DMS 273 treated with DMSO at 0.1 percent for 48 hours (cell line): Measurements from ENCODE around the gene MEMO1.
"Not testable (repeated sequence)": the region's sequence is repeated elsewhere in the genome, so short reads cannot be mapped to it uniquely, and the experiment has no call there.

Experiments used
- DNase-seq: peaks from one replicate; lab custom pipeline; 2025; lab: John Stamatoyannopoulos, UW

The MEMO1 gene

DNA sequence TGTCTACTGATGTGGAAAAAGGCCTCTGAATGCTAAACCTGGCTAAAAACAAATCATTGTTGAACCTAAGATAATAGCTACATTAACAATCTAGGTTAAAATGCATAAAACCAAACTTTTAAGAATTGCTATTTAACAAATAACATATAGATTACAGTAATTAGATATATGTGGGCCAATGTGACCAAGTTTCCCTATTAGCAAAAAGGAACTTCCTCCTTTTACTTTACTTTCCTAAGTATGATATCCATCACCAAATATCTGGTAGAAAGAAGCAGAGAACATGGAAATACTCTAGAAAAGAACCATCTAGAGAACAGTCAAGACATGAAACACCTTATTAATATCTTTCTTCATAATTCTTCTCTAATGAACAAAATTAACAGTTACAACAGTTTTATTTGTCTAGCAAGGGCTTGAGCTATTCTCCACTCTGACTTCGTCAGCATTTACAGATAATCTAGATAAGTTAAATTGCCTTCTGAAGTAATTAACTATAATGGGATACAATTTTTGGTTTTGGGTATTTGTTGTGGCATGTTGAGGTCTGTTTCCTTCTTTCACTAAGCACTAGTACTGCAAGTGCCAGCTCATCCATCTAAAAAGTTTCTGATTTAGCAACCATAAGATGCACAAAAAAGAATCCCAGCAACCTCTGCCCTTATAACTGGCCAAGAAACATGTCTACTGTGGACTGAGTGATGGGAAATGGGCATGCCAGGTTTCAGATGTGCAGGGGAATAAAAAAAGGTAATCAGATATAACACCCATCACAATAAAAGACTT, 53.3 kb downstream of the MEMO1 start:
- no peak for DNase-seq

DNA sequence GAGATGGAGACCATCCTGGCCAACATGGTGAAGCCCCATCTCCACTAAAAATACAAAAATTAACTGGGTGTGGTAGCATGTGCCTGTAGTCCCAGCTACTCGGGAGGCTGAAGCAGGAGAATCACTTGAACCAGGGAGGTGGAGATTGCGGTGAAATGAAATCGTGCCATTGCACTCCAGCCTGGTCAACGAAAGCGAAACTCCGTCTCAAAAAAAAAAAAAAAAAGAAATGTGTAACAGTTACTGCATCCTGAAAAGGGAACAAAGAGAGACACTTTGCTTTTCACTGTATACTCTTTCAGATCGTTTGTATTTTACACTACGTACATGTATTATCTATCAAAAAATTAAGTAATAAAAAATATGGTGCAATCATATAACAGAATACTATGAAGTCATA, 53.9 kb downstream of the MEMO1 start:
- not testable (repeated sequence) for DNase-seq

GRCh38 chr2:31956312-31956711, 54.5 kb downstream of the MEMO1 start:
- DNase-seq, result no peak

DNA sequence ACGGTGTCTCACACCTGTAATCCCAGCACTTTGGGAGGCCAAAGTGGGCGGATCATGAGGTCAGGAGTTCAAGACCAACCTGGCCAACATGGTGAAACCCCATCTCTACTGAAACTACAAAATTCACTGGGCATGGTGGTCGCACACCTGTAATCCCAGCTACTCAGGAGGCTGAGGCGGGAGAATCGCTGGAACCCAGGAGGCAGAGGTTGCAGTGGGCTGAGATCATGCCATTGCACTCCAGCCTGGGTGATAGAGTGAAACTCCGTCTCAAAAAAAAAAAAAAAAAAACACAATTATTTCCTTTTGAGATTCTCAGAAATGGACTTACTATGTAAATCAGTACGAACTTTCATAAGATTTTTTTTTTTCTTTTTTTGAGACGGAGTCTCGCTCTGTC, 57.7 kb downstream of the MEMO1 start:
- not testable (repeated sequence) for DNase-seq

DNA sequence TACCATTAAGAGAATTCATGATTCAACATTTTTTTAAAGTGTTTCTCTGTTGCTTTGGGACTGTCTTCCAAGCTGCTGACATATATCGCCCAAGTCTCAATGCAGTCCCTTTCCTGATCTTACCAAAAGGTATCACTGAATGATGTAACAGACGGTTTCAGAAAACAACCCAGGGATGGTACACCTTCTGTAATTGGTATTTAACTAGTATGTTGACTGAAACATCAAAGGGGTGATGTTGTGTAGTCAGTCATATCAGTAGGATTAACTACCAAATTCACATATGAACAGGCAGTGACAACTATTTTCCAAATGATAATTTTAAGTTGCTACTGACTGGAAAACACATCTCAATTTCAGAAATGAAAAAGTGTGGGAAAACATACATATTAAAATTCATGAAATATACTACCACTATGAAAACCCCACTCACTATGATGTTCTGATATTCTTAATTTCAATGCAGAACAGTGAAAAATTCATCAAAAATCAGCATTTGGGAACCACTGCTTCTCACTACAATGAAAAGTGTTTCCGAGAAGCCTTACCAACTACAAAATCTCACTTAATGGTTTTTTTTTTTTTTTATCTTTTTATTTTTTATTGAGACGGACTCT, 59.8 kb downstream of the MEMO1 start:
- no peak for DNase-seq

- DNase-seq, result no peak
These were observed 62.9 kb downstream of the MEMO1 start for GRCh38 chr2:31947871-31948270.

DNA sequence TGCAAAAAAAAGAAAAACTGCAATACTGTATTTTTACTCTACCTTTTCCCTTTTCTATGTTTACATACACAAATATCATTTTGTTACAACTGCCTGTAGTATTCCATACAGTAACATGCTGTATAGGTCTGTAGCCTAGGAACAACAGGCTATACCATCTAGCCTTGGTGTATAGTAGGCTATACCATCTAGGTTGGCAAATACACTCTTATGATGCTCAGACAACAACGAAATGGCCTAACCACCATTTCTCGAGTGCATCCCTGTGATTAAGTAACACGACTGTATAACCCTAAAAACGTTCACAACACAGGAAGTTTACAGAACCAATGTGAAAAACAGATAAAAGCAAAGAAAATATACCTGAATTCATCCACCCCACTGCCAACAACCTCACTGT, 64.0 kb downstream of the MEMO1 start:
- DNase-seq, result no peak

DNA sequence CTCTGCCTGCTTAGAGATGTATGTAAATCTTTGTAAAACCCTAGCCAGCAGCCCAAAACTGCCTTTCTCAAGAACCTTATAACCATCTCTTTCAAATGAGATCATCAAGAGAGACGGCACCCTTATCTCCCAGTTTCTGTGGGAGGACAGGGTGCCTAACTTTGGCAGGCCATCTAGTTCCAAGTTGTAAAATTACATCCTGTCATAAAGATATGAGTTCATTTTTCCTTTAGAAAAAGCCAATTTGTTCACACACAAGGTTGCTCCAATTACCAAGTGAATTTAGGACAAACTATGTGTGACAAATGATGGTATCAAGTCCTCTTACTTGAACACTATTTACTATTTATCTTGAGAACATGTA, 65.3 kb downstream of the MEMO1 start:
- DNase-seq, result no peak

GRCh38 chr2:31944828-31945571, 65.8 kb downstream of the MEMO1 start:
- no peak for DNase-seq

- no peak for DNase-seq
These were observed 67.1 kb downstream of the MEMO1 start for GRCh38 chr2:31943636-31944225.

- DNase-seq, result no peak
These were observed 69.9 kb downstream of the MEMO1 start for GRCh38 chr2:31940920-31941319.

DNA sequence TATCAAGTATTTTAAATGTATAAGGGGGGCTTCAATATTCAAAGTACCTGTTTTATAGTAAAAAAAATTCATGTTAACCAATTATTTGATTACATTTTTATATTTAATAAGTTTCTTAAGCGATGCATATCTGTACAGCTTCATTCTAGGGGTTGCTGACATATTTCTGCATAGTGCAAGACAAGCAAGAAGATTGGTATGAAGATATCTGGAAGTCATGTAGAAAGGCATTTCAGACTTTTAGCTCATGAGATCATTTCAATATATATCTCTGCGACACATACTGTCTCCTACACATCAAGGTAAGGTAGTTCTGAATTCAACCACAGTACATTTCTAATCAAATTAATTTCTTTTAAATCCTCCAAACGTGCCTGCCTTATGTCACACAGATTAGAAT, 73.1 kb downstream of the MEMO1 start:
- DNase-seq, result no peak

GRCh38 chr2:31935370-31935769, 75.4 kb downstream of the MEMO1 start:
- DNase-seq, result no peak

GRCh38 chr2:31933066-31933465, 77.7 kb downstream of the MEMO1 start:
- no peak for DNase-seq

DNA sequence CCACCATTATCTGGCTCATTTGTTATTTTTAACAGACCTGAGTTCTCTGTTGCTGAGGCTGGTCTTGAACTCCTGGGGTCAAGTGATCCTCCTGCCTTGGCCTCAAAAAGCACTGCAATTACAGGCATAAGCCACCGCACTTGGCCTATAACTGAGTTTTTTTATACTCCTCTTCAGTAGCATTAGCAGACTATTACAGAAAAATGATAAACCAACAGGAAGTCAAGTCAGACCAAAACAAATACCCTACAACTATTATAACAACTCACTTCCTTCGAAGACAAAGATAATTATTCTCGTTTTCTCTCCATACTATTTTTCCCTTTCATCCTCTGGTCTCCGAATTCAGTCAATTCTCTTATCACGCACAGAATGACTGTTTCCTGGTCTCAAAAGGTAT, 78.2 kb downstream of the MEMO1 start:
- no peak for DNase-seq

GRCh38 chr2:31931916-31932315, 78.9 kb downstream of the MEMO1 start:
- DNase-seq, result no peak

DNA sequence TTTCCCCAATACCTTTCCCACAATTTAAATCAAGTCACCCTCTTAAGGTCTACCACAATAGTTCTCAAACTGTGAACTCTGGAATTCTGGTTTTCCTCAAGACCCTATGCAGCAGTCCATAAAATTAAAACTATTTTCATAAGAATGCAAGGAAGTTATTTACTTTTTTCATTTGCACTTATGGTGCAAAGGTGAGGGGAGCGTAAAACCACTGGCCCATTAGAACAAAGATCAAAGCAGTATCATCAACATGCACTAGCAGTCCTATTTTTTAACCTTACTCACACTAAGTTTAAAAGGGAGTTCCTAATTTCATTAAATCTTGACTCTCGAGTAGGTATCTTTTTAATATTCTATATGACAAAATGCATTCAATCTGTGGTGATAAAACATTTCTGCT, 85.3 kb downstream of the MEMO1 start:
- DNase-seq, result no peak

DNA sequence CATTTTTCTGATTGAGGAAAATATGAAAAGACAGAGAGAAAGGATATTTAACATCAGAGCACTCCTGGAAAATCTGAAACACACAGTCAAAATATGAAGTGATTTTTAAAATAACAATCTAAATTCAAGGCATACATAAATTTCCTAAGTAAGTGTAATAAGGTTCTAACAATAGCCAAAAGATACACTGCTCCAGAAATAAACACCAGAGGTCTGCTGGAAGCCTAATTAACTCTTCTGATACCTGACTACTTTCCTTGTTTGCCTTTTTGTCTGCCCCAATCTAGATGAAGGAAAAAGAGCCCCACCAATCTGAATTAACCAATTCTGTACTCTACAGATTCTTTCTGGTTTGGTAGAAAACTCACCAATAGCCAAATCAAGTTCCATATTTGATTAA, 87.1 kb downstream of the MEMO1 start:
- DNase-seq, result no peak

DNA sequence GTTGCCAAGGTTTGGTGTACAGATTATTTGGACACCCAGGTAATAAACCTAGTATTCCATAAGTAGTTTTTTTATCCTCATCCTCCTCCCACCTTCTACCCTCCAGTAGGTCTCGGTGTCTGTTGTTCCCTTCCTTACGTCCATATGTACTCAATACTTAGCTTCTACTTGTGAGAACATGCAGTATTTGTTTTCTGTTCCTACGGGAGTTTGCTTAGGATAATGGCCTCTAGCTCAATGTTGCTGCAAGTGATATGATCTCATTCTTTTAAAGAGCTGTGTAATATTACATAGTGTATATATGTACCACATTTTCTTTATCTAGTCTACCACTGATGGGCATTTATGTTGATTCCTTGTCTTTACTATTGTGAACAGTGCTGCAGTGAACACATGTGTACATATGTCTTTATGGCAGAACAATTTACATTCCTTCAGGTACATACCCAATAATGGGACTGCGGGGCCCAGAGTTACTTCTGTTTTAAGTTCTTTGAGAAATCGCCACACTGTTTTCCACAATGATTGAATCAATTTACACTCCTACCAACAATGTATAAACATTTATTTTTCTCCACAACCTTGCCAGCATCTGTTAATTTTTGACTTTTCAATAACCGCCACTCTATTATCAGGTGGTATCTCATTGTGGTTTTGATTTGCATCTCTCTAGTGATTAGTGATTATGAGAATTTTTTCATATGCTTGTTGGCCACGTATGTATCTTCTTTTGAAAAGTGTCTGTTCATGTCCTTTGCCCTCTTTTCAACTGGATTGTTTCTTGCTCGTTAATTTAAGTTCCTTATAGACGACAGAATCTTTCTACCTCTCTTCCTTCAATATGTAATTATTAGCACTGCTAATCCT, 88.0 kb downstream of the MEMO1 start:
- no peak for DNase-seq

DNA sequence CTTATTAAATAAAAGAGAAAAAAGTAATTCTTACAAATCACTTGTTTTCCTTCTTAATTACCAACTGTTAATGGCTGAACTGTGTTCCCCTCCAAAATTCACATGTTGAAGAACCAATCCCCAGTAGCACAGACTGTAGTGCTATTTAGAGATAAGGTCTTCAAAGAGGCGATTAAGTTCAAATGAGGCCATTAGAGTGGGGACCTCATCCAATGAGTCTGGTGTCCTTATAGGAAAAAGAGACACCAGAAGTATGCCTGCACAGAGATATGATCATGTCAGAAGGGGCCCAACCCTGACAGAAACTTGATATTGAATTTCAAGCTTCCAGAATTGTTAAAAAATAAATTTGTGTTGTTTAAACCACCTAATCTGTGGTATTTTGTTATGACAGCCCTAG, 89.8 kb downstream of the MEMO1 start:
- no peak for DNase-seq

GRCh38 chr2:31919499-31919898, 91.3 kb downstream of the MEMO1 start:
- no peak for DNase-seq

DNA sequence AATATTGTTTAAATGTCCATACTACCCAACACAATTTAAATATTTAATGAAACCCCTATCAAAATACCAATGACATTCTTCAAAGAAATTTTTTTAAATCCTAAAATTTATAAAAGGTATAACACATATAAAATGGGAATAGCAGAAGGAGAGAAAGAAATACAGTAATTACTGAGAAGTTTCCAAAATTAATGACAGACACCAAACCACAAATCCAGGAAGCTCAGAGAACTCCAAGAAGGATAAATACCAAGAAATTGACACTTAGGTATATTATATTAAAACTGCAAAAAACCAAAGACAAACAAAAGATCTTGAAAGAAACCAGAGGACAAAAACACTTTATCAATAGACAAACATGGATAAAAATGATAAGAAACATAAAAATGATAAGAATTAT, 101.1 kb downstream of the MEMO1 start:
- DNase-seq, result no peak
